Measurements from ENCODE around the gene ACSF2. TPM values are rescaled to one million over a fixed set of nuclear protein-coding genes. Genes with fewer than 3 reads are reported as not detected.
"Not testable (repeated sequence)": the region's sequence is repeated elsewhere in the genome, so short reads cannot be mapped to it uniquely, and the experiment has no call there.

Gene ACSF2
- polyA plus RNA-seq, 2 of the 4 experiments (the other 2 are of a cell fraction) = 24.4 to 33.6 TPM

GRCh38 chr17:50405351-50405750 is 20.7 kb upstream of the ACSF2 start:
- ATAC-seq; DNase-seq (ENCODE audit: low read depth in 1 of 2, low spot score in 1 of 2); H3K9me3 ChIP-seq; H3K4me1 ChIP-seq; H3K4me2 ChIP-seq; H3K27ac ChIP-seq; H3K4me3 ChIP-seq; FAIRE-seq: not testable (repeated sequence)
- TF ChIP-seq MAFK (IDR thresholded peaks at IDR 0.05; ENCODE audit: partially characterized antibody) = peak; percentile 94
- WGBS (ENCODE audit: missing lambda C conversion rate) = 48% methylated on average over 4 of the region's 4 CpGs
- CTCF ChIA-PET = interaction anchor here (1.2 to 6.0 kb wide), 5 partner anchors 7 to 219 kb away, joined by 3 to 59 read pairs (median 5); partner anchors contain the start of gene LRRC59
- POLR2A ChIA-PET = interaction anchor here (3.3 kb wide), 1 partner anchor 8 kb away, joined by 9 read pairs; the partner anchor contains the start of gene LRRC59

- no peak overlapping the region for H3K27ac ChIP-seq
- H3K4me1 ChIP-seq = no peaks in the 10 kb centered on the region
- peak in 1 of 2 experiments; percentile 47; a peak in 1 of 6 replicates for ATAC-seq
- 45% methylated on average over 5 of the region's 5 CpGs for WGBS (ENCODE audit: missing lambda C conversion rate)
- no peak for DNase-seq (ENCODE audit: low read depth in 1 of 2, low spot score in 1 of 2)
- ChIA-PET POLR2A (interaction anchor here (3.3 kb wide), 1 partner anchor 10 kb away, joined by 9 read pairs; the partner anchor contains the start of gene LRRC59), CTCF (interaction anchor here (0.6 to 6.0 kb wide), 7 partner anchors 9 to 724 kb away, joined by 3 to 59 read pairs (median 4); partner anchors contain the start of gene LRRC59)
- H3K9me3 ChIP-seq = no peaks in the 10 kb centered on the region
- TF ChIP-seq, protein P1, sequence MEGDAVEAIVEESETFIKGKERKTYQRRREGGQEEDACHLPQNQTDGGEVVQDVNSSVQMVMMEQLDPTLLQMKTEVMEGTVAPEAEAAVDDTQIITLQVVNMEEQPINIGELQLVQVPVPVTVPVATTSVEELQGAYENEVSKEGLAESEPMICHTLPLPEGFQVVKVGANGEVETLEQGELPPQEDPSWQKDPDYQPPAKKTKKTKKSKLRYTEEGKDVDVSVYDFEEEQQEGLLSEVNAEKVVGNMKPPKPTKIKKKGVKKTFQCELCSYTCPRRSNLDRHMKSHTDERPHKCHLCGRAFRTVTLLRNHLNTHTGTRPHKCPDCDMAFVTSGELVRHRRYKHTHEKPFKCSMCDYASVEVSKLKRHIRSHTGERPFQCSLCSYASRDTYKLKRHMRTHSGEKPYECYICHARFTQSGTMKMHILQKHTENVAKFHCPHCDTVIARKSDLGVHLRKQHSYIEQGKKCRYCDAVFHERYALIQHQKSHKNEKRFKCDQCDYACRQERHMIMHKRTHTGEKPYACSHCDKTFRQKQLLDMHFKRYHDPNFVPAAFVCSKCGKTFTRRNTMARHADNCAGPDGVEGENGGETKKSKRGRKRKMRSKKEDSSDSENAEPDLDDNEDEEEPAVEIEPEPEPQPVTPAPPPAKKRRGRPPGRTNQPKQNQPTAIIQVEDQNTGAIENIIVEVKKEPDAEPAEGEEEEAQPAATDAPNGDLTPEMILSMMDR (IDR thresholded peaks at IDR 0.05) = no peak
- TF ChIP-seq FOSL2 (IDR thresholded peaks at IDR 0.05) (no peak), FOSL2 (CRISPR knock-in tag; IDR thresholded peaks at IDR 0.05) (no peak), TFCP2L1 (CRISPR knock-in tag; IDR thresholded peaks at IDR 0.05) (no peak), SREBF2 (IDR thresholded peaks at IDR 0.05) (no peak), JUN (IDR thresholded peaks at IDR 0.05) (no peak), ZC3H11A (IDR thresholded peaks at IDR 0.05) (no peak), RNF2 (IDR thresholded peaks at IDR 0.05; ENCODE audit: borderline replicate concordance, low read depth) (no peak), USF2 (IDR thresholded peaks at IDR 0.05) (no peak), BHLHE40 (IDR thresholded peaks at IDR 0.05; ENCODE audit: low read depth, low read length) (no peak), RAD21 (conservative IDR thresholded peaks at IDR 0.05 in 1 of 2, IDR thresholded peaks at IDR 0.05 in 1 of 2) (no peak), PBX3 (IDR thresholded peaks at IDR 0.05) (no peak), ESRRA (IDR thresholded peaks at IDR 0.05; ENCODE audit: borderline replicate concordance, low read length) (no peak), MAZ (IDR thresholded peaks at IDR 0.05; ENCODE audit: borderline replicate concordance, low read depth, low read length) (no peak), EP300 (IDR thresholded peaks at IDR 0.05) (no peak), HOXA7 (CRISPR knock-in tag; IDR thresholded peaks at IDR 0.05) (no peak), CHD4 (IDR thresholded peaks at IDR 0.05; ENCODE audit: borderline replicate concordance) (no peak)
- H3K4me2 ChIP-seq = no peak overlapping the region
- H3K4me3 ChIP-seq = no peak overlapping the region
- FAIRE-seq = no peak
Measured at GRCh38 chr17:50406578-50406977, 19.4 kb upstream of the ACSF2 start.

DNA sequence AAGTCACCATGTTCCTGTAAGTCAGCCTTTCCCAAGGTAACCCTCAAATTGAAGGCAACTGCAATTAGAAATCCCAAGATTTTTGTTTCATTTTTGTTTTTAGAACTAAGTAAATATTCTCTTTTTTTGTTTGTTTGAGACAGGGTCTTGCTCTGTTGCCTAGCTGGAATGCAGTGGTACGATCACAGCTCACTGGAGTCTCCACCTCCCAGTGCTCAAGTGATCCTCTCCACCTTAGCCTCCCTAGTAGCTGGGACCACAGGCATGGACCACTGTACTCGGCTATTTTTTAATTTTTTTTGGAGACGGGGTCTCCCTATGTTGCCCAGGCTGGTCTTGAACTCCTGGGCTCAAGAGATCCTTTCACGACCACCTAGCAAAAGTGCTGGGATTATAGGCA is 18.1 kb upstream of the ACSF2 start:
- no peak overlapping the region for H3K4me2 ChIP-seq
- ChIA-PET POLR2A (interaction anchor here (3.3 kb wide), 1 partner anchor 11 kb away, joined by 9 read pairs; the partner anchor contains the start of gene LRRC59), CTCF (interaction anchor here (6.0 kb wide), 1 partner anchor 10 kb away, joined by 59 read pairs; the partner anchor contains the start of gene LRRC59)
- FAIRE-seq = no peak
- DNase-seq (ENCODE audit: low read depth in 1 of 2, low spot score in 1 of 2) = no peak
- ATAC-seq = no peak
- H3K4me3 ChIP-seq = no peak overlapping the region
- TF ChIP-seq NR3C1 (IDR thresholded peaks at IDR 0.05) (no peak), BCL3 (IDR thresholded peaks at IDR 0.05) (no peak), EP300 (IDR thresholded peaks at IDR 0.05) (no peak), RARB (CRISPR knock-in tag; IDR thresholded peaks at IDR 0.05) (no peak), KDM5A (IDR thresholded peaks at IDR 0.05) (no peak), CEBPB (IDR thresholded peaks at IDR 0.05) (no peak), MYC (IDR thresholded peaks at IDR 0.05; ENCODE audit: borderline replicate concordance, low read length) (no peak), MAZ (IDR thresholded peaks at IDR 0.05; ENCODE audit: borderline replicate concordance, low read depth, low read length) (no peak), HOXB13 (CRISPR knock-in tag; IDR thresholded peaks at IDR 0.05; ENCODE audit: low read depth) (no peak), HDAC2 (IDR thresholded peaks at IDR 0.05) (no peak), RCOR1 (IDR thresholded peaks at IDR 0.05; ENCODE audit: low read depth, low read length) (no peak), HES2 (IDR thresholded peaks at IDR 0.05) (no peak), CBX2 (IDR thresholded peaks at IDR 0.05; ENCODE audit: borderline replicate concordance, low read depth) (no peak), CHD2 (IDR thresholded peaks at IDR 0.05; ENCODE audit: low read length, partially characterized antibody) (no peak)
- no peaks in the 10 kb centered on the region for H3K4me1 ChIP-seq
- 47% methylated on average over 4 of the region's 4 CpGs for WGBS (ENCODE audit: missing lambda C conversion rate)
- no peak overlapping the region for H3K27ac ChIP-seq
- no peaks in the 10 kb centered on the region for H3K9me3 ChIP-seq
